GM15510 (cell line): ENCODE data around the gene HSD3B2.

Source experiments
- POLR2A ChIP-seq: IDR thresholded peaks from 3 replicates; pipeline ENCODE4 v1.6.1; 2011; ENCODE audit warnings: borderline replicate concordance; ENCODE audit not compliant: insufficient read length; ENCODE audit errors: extremely low read depth

The HSD3B2 gene

DNA sequence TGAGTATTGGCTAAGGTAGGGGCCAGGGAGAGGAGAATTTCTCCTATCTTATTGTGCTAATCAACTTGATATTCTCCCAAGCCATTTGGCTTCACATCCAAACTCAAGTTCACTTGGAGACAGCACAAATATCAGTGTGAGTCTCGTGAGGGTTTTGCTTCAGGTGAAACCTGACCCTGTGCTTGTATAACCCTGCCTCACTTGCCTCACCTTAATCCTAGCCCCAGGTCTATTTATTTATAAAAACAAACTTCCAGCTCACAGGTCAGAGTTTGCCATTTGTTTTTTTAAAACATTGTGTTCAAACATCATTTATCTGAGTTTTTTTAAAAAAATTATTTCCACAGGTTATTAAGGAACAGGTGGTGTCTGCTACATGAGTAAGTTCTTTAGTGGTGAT is 26.5 kb upstream of the HSD3B2 start:
- no peak for TF ChIP-seq POLR2A

DNA sequence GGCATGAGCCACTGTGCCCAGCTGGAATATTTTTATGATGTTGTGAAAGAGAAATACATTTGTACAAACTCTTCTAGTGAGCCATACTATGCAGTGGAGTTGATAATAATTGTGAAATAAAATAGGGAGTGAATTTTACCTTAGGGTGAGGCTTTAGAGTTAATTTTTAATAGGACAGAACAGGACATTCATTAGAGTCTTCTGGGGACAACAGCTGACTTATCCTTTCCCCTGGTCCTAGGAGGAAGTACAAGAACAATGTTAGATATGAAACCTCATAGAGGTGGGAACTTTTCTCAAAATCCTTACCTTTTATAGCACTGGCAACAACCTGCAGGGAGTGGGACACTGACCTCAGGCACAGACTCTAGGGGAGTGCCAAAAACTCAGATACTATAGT is 24.4 kb upstream of the HSD3B2 start:
- TF ChIP-seq POLR2A, result no peak

DNA sequence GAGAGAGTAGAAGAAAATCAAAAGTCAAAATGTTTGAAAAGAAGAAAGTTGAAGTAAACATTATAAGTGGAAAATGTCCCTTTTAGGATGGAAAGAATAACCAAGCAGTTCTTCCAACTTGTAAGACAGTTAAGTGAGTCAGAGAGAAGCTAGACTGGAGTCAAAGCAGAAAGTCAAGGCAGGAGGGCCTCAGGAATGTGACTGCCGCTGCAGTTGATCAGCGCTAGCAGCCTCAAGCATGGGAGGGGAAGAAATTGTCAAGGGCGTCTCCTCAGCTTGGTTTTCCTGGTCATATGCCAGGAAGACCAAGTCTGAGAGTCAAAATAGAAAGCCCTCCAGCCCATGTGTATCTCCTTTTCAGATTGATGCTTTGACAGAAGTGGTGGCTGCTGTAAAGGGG is 23.2 kb upstream of the HSD3B2 start:
- no peak for TF ChIP-seq POLR2A

DNA sequence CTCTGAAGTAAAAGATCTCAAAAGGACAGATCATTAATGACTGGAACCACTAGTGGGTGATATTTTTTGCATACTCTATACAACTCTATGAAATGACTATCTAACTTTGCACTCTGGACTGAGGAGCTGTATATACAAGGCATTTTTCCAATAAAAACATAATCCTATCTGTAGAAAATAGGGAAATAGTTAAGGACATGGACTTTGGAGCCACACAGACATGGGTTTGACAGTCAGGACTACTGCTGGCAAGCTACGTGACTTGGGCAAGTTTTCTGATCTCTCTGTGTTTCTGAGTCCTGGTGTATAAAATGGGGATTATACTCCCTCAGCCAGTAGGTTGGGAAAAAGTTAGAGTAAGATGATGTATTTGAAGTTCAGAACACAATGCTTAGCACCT is 20.9 kb upstream of the HSD3B2 start:
- no peak for TF ChIP-seq POLR2A

DNA sequence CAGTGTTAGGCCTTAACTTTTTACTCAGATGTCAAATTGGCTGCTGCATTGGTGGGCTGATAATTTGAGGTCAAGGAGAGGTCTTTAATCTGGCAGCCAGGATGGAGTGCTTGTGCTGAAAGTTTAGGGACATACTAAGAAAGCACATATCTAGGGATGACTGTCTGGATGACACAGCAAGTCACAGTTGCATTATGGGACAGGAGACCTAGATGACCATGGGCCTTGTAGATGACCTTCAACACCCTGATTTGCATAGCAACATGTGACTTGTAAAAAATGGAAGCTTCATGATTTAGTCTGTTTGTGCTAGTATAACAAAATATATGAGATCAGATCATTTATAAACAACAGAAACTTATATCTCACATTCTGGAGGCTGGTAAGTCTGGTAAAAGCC is 18.0 kb upstream of the HSD3B2 start:
- no peak for TF ChIP-seq POLR2A

DNA sequence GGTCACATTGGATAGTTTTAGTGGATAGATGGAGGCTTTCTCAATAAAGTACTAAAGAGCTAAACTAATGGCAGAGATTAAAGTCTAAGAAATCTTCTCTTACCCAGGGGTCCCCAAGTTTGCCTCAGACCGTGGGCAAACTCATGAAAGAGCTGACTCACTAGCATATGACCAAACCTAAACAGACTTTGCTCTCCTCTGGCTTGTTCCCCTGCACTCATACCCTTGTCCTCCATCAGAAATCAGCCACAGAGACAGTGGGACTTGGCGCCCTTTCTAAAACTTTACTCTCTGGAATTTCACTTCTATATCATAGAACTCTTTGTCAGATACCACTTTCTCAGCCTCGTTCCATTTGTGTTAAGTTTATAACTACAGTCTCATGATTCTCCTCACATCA is 17.0 kb upstream of the HSD3B2 start:
- no peak for TF ChIP-seq POLR2A

DNA sequence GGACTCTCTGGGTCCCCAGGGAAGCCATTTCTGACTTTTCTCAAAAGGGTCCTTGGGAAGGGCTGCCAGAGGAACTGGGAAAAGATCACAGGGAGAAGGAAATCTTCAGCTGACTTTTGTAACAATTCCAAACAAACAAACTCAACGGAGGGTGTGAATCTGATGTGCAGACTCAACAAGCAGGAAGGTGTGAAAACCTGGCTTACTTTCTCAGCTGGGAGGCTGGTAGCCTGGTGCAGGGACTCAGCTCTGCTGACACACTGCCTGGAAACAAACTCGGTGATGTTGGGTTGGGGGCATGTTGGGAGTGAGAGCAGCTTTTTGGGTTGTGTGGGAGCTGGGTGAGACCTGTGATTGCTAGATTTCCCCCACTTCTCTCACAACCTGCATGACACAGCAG is 10.2 kb upstream of the HSD3B2 start:
- TF ChIP-seq POLR2A, result no peak

DNA sequence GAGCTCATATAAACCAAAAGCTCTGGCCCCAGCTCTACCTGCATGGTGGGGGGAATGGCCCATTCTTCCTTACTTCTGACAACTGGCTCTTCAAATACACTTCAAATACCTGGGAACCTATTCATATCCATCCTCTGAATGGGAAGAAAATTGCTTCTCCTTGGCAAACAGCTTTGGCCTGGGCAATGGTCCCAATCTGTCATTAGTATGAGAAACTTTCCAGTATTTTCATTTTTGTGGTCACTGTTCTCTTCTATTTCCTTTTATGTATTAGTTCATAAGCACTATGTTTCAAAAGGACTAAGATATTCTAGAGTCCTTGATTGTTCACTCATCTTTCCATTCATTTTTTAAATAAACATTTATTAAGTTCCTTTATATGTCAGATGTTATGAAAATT is 5.2 kb upstream of the HSD3B2 start:
- no peak for TF ChIP-seq POLR2A

DNA sequence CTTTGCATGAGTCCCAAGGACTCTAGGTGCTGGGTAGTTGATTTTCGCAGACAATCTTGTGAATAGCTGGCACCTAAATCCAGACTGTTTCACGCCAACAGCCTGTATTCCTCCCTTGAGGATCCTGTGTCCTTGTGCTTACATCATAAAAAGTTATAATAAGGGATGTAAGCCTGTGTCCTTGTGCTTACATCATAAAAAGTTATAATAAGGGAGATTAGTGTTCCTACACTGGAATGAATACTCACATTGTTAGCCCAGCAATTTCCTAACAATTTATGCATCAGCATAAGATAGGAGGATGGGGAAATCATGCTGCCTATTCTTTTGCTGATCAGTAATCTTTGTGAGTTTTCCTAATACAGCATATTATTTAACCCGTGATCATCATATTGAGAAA is 4.0 kb upstream of the HSD3B2 start:
- TF ChIP-seq POLR2A, result no peak

DNA sequence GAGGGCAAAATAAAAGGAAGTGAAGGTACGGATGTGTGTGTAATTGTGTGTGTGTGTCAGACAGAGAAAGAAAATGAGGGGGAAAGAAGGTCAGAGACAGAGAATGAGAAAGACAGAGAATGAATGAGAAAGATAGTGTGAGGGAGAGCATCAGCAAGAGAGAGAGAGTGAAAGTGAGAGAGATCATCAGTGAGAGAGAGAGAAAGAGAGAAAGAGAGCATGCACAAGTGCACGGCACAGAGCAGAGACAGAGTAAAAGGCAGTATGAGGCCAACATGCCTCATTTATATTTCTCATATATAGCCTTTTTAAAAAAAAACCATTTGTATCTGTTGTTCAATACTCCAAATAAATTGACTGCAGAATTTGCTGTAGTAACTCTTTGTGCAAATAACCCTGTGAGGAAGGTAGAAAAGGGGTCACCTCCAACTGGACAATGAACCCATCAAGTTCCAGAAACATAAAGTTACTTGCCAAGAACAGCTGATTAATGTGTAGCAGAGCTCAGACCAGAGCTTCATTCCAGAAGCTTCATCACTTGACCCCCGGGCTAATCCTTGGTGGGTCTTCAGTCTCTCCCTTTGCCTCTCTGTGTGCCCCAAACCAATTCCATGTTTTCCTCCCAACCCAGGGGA is 1.2 kb downstream of the HSD3B2 start:
- TF ChIP-seq POLR2A, result no peak

DNA sequence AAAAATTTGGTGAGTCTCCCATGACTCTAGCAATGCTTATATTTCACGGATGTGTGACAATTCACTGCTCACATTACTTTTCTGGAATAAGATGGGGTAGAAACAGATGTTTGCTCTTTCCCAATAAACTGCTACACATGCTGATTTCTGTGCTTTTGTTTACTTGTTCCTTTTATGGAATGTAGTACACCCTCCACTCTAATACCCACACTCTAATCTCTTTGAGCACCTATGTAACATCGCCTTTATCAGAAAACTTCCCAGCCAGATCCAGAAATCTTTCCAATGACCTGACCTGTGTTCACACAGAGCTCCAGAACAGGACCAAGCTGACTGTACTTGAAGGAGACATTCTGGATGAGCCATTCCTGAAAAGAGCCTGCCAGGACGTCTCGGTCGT is 4.2 kb downstream of the HSD3B2 start:
- no peak for TF ChIP-seq POLR2A

DNA sequence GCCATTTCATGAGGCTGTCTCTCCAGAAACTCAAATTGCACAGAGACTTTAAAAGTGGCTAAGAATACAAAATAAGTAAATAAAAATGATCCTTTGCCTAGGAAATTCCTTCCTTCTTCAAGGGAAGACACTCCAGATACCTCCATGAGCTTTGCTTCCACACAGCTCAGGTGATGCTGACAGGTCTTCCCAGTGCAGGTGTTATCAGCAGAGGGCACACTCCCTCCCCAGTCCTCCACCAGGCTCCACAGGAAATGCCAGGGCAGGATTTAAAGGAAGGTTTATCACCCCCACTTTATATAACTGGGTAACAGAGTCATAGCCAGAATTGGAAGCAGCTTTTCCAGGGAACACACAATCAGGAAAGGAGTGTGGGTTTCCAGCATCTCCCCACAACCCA is 5.7 kb downstream of the HSD3B2 start:
- no peak for TF ChIP-seq POLR2A

DNA sequence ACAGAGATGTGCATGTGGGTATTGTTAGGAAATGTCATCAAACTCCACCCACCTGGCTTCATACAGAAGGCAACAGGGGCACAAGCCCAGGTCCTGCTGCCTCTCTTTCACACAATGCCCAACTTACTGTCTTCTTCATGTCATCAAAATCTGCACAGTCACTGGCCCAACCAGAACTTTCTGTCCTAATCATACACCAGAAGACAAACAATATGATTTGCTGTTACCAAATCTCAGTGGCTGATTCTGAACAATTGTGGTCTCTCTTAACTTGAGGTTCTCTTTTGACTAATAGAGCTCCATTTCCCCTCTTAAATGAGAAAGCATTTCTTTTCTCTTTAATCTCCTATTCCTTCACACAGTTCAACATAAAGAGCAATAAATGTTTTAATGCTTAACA is 7.7 kb downstream of the HSD3B2 start:
- TF ChIP-seq POLR2A, result no peak

DNA sequence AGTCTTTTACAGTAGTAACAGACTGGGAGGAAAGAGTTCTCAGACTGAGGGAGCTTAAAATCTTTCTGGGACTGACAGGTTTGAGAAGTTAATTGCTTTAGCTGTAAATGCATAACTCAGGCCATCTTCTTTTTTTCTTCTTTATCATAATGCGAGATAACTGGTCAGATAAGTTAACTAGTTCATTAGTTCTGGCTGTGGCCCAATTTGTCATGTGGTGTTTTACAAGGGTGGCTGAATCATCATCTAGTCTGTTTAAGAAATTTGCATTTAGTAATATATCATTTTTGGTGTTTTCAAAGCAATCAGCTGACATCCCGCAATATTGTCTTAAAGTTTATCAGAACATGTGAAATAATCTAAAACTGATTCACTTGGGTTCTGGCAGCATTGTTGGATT is 14.0 kb downstream of the HSD3B2 start:
- no peak for TF ChIP-seq POLR2A

DNA sequence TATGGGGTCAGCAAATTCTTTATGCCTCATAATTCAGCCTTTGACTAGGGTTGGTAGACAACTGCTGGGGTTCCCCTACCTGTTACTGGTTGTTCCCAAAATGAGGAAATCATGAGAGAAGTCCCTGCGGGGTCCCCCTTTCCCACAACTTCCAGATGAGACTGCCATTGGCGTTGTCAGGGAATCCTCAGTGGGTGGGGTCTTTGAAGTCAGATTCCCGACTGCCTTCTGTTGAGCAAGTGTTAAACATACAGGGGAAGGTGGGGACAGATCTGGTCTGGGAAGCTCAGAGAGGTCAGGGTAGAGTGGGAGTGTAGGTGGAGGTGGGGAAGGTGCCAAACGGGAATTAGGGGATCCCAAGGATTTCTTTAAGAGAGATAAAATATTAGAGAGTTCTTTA is 14.7 kb downstream of the HSD3B2 start:
- no peak for TF ChIP-seq POLR2A

DNA sequence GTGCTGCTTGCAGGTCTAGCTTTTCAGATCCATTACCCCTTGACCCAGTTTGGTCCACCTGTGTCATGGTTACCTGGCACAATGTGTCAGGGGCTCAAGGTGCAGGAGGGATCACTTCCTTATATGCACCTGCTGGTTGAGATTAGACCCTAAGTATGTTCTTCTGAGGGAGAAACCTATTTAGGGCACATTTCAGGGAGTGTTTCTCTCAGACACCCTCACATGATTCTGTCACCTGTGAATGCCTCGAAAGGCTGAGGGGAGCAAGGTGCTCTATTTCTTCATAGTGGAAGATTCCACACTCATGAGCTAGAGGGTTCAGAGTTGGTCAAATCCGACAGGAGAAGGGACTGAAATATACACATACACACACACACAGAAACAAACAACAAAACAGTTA is 15.5 kb downstream of the HSD3B2 start:
- TF ChIP-seq POLR2A, result no peak

DNA sequence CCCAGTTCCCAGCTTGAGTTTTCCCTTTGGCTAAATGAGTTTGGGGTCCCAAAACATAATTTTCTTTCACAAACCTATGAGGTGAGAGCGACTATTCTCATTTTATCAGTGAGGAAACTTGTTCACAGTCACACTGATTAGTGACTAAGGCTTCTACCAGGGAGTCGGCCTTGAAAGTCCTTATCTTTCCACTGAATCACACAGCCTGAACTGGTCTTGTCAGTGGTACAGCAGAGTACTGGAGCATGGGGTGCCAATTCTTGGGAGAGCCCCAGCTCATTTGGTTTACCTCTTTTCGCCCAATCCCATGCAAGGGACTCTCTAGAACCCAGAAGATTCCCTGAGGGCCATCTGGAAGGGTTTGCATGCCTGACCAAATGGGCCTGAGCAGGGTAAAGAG is 16.9 kb downstream of the HSD3B2 start:
- no peak for TF ChIP-seq POLR2A
